GM10266 (cell line): ENCODE data around the gene TMEM245.
"Not testable (repeated sequence)": the region's sequence is repeated elsewhere in the genome, so short reads cannot be mapped to it uniquely, and the experiment has no call there.

Experiments
- DNase-seq: peaks from one replicate; pipeline ENCODE4 v3.0.0; 2012; ENCODE audit errors: extremely low spot score
- CTCF ChIP-seq: IDR thresholded peaks from 2 replicates; pipeline ENCODE4 v1.5.1; 2012; ENCODE audit warnings: mild to moderate bottlenecking, low read depth; ENCODE audit not compliant: control insufficient read depth, insufficient read depth; ENCODE audit errors: missing control alignments

The TMEM245 gene

DNA sequence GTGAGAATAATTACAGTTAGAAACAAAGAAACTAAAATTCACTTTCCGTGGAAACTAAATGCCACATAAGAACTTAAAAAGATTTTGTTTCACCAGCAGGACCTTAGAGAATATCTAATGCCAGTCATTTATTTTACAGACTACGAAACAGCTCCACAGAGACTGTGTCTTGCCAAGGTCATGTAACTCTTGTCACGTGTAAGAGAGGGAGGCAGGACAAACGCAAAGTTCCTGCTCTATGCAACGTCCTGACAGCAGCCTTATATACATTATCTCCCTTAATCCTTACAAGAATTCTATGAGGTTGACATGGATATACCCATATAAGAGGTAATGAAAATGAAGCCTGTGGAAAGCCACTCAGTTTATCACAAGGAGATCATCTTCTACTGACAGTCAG lies 145.9 kb downstream of the TMEM245 start:
- no peak for TF ChIP-seq CTCF
- no peak for DNase-seq

- no peak for TF ChIP-seq CTCF
These were observed 147.0 kb downstream of the TMEM245 start for GRCh38 chr9:108972626-108973209.

GRCh38 chr9:108972186-108972585 lies 147.6 kb downstream of the TMEM245 start:
- no peak for DNase-seq
- no peak for TF ChIP-seq CTCF

More at GRCh38 chr9:108972626-108973209, 147.0 kb downstream of the TMEM245 start:
- no peak for DNase-seq

GRCh38 chr9:108971392-108971791 lies 148.4 kb downstream of the TMEM245 start:
- not testable (repeated sequence) for DNase-seq

- no peak for TF ChIP-seq CTCF
- no peak for DNase-seq
These were observed 151.8 kb downstream of the TMEM245 start for GRCh38 chr9:108967916-108968315.
